HCEC 1CT (cell line): ENCODE measurements around the gene TNKS1BP1.
"Not testable (repeated sequence)": the region's sequence is repeated elsewhere in the genome, so short reads cannot be mapped to it uniquely, and the experiment has no call there.

Experiments used
- DNase-seq: peaks from one replicate; pipeline ENCODE4 v3.0.0-alpha.2; 2017

Gene TNKS1BP1

GRCh38 chr11:57287884-57288283 is 36.9 kb downstream of the TNKS1BP1 start:
- DNase-seq = no peak

DNA sequence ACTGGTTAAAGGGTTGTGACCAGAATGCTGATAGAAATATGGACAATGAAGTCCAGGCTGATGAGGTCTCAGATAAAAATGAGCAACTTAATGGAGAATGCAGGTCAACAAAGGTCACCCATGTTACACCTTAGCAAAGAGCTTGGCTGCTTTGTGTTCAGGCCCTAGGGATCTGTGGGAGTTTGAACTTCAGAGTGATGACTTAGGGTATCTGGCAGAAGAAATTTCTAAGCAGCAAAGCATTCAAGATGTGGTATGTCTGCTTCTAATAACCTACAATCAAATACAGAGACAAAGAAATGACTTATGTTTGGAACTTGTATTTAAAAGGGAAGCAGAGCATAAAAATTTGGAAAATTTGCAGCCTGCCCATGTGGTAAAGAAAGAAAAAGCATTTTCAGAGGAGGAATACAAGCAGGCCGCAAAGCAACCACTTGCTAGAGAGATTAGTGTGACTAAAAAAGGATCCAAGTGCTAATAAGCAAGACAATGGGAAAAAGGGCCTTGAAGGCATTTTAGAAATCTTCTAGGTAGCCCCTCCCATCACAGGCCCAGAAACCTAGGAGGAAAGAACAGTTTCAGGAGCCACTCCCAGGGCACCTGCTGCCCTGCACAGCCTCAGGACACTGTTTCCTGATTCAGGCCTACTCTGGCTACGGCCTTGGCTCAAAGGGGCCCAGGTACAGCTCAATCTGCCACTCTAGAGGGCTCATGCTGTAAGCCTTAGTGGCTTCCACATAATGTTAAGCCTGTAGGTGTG is 41.3 kb downstream of the TNKS1BP1 start:
- DNase-seq = no peak

DNA sequence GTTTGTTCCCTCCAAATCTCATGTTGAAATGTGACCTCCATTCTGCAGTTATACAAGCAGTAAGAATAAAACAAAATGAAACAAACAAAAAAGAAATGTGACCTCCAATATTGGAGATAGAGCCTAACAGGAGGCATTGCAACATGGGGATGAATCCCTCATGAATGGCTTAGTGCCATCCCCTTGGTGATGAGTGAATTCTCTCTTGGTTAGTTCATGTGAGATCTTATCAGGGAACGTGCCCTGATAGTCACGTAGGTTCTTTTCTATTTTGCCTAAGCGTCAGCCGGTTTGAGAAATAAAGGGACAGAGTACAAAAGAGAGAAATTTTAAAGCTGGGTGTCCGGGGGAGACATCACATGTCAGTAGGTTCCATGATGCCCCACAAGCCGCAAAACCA is 43.2 kb downstream of the TNKS1BP1 start:
- DNase-seq = not testable (repeated sequence)

GRCh38 chr11:57279116-57279515 is 45.6 kb downstream of the TNKS1BP1 start:
- peak; percentile 73 for DNase-seq

DNA sequence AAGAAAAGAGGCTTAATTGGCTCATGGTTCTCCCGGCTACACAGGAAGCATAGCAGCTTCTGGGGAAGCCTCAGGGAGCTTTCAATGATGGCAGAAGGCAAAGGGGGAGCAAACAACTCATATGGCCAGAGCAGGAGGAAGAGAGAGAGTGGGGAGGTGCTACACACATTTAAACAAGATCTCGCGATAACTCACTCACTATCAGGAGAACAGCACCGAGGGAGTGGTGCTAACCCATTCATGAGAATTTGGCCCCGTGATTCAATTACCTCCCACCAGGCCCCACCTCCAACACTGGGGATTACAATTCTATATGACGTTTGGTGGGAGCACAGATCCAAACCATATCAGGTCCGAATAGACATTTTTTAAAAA is 46.0 kb downstream of the TNKS1BP1 start:
- DNase-seq = no peak

DNA sequence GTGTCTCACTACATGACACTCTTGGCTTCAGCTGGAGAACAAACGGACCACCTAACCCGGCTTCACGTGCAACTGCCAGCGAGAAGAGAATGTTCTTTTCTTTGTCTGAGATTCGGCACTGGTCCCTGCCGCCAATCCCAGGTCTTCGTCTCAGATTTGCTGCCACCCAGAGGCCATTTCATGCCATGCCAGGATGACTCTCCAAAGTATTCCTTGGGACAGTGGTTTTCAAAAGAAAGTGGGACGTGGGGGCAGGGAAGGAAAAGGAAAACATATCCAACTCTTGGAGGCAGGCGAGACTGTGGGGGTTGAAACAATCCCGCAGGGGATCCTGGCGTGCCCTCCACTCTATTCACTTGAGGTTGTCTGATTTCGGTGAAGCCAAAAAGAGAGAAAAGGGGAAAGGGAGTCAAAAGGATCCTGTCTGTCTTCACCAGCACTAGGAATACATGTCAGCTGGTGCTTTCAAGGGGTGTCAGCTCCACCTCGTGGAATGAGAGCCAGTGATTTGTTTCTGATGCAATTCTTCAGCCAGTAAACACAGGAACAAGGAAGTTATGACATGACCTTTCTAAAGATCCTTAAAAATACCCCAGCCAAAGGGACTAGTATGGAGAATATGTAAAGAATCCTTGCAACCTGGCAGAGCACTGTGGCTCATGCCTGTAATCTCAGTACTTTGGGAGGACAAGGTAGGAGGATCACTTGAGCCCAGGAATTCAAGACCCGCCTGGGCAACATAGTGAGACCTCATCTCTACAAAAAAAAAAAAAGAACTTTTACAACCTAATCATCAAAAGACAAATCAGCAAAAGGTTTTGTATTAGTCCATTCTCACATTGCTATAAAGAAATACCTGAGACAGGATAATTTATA is 46.7 kb downstream of the TNKS1BP1 start:
- peak; percentile 87 for DNase-seq

- DNase-seq = no peak
Observed at GRCh38 chr11:57276971-57277675, 47.6 kb downstream of the TNKS1BP1 start.

DNA sequence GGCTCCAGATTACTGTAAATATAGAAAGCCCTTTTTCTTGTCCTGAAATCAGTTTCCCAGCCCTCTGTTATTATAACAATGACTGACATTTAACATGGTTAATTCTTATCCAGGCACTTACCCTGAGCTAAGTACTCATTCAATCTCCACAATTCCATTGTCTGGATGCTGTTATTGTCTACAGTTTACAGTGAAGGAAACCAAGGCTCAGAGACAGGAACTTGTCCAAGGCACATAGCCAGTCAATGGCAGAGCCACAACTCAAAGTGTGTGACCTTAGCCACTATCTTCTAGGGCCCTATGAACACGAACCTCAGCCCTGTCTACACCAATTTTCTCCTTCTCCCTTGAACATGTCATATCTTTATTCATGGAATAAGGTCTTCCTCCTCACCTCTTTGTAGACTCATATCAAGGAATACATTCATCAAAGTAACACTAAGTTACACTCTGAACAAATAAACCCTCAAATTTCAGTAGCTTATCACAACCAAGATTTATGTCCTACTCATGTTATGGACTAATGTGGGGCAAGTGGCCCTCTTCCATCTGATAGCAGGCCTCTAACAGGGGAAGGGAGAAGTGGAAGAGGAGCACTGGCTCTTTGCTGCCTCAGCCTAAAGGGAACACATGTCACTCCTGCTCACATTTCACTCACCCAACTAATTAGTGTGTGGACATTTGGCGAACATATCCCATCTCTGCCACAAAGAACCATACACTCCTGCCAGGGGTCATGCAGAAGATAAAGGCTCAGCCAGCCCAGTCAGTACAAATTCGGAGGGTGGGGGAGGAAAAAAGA is 48.4 kb downstream of the TNKS1BP1 start:
- no peak for DNase-seq

- no peak for DNase-seq
Observed at GRCh38 chr11:57275582-57275981, 49.2 kb downstream of the TNKS1BP1 start.

GRCh38 chr11:57274904-57275498 is 49.8 kb downstream of the TNKS1BP1 start:
- peak; percentile 36 for DNase-seq

DNA sequence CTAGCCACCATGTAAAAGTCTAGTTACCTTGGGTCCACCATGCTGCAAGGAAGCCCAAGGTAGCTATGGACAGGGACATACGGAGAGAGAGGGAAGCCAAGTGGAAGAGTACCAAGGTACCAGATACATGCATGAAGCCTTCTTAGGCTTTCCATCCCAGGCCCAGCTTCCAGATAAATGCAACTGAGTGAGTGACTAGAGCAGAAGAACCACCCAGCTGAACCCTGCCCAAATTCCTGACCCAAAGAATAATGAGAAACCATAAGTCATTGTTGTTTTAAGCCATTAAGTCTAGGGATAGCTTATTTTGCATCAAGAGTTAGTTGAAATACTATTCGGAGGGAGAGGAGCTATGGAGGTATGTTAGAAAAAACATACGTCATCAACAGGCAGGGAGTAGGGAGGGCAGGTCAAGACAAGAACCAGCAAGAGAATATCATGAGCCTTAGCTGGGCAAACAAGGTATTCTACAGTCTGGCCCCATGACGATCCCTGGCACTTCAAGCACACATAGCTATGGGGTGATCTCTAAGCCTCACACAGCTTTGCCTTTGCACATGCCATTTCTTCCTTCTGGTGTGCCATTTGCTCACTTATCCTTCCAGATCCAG is 51.2 kb downstream of the TNKS1BP1 start:
- DNase-seq = no peak

- DNase-seq = no peak
Observed at GRCh38 chr11:57269571-57270021, 55.2 kb downstream of the TNKS1BP1 start.

GRCh38 chr11:57266157-57266556 is 58.6 kb downstream of the TNKS1BP1 start:
- no peak for DNase-seq

DNA sequence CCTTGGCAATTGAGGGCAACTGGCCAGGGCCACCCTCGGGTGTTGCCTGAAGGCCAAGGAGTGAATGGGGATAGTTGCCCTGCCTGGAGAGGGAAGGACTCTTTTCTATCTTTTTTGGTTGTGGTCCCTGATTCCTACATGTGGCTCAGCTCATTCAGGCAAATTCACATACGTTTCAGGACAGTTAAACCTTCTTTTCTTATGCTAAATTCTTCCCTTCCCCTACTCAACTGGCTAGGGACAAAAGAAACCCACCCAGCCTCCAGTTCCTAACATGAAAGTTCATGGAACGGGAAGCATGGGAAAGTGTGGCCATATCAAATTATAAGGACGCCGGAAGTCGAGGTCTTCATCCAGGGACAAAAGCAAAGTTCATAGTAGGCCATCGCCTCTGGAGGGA is 61.4 kb downstream of the TNKS1BP1 start:
- DNase-seq = no peak

DNA sequence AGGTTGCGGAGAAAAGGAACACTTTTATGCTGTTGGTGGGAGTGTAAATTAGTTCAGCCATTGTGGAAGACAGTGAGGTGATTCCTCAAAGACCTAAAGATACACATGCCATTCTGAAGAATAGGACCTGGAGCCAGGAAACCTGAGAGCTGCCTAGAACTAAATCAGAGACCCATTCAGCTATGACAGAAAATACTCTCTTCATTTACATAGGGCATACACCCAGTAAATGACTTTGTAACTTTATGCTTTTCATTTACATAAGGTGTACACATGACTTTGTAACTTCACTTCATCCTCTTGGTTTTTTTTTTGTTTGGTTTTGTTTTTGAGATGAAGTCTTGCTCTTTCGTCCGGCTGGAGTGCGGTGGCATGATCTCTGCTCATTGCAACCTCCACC is 62.6 kb downstream of the TNKS1BP1 start:
- DNase-seq = no peak

- DNase-seq = no peak
Observed at GRCh38 chr11:57260937-57261783, 63.6 kb downstream of the TNKS1BP1 start.

DNA sequence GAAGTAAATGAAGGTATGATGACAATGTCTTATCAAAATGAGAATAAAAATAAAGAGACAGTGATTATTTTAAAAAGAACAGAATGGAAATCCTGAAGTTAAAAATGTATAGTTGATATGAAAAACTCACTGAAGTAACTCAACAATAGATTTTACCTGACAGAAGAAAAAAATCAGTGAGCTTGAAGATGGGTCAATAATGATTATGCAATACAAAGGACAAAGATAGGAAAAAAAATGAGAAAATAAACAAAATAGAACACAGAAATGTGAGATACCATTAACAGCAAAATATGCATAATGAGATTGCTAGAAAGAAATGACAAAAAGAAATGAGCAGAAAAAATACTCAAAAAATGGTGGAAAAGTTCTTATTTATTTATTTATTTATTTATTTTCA is 68.6 kb downstream of the TNKS1BP1 start:
- no peak for DNase-seq

DNA sequence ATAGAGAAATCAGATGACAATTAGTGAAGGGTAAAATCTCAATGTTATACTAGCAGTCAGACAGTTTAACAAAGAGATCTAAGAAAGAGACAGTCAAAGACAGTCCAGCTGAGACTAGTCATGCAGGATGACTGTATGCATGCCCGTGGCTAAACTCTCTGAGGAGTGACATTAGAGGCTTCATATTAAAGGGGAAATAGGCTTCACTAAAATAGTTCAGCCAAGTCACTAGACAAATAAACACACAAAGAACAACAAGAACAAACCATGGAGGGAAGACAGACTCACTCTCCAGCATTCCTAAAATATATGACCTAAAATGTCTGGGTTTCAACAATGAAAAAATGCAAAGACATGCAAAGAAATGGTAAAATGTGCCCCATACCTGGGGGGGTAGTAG is 69.1 kb downstream of the TNKS1BP1 start:
- peak; percentile 5 for DNase-seq

DNA sequence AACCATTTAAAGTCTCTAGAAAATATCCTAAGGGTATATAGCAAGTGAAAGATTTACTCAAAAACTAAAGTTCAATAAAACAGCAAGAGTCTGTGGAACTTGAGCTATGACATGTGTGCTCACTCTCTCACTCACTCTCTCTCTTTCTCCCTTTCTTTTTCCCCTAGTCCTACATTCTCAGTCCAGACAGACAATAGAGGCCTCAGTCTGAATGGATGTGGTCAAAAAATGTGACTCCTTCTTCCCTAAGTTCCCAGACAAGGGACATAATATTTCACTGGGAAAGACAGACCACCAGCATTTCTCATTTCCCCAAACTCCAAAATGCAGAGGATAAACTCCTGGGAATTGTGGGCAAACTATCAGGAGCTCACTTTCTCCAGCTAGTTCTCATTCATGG is 70.1 kb downstream of the TNKS1BP1 start:
- DNase-seq = no peak

- no peak for DNase-seq
Observed at GRCh38 chr11:57251491-57252104, 73.2 kb downstream of the TNKS1BP1 start.
